NAMALWA (cell line): ENCODE data around the gene STK32C.
A peak's percentile ranks its signal among the peaks of the same experiment; 100 is the strongest.

Experiments
- DNase-seq: peaks from one replicate; pipeline ENCODE4 v3.0.0-alpha.2; 2015; ENCODE audit warnings: low spot score

STK32C gene

DNA sequence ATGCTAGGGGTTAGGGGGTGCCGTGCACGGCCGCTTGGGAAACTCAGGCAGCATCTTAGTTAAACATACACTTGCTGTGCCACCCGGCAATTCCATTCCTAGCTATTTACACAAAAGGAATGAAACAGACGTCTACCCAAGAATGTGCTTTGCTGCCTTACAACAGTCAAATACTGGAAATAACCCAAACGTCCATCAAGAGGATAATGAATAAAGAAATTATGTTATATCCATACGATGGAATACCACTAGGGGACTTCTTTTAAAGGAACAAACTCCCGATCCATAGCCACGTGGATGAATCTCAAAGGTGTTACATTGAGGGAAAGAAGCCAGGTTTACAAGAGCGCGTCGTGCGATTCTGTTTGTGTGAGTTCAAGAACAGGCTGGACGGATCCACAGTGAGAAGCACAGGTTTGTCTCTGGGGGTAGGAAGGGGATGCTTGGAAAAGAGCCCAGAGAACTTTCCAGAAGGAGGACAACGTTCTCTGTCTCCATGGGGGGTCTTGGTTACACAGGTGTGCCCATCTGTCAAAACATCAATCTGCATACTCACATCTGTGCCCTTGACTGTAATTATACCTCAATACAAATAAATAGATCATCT, 41.8 kb downstream of the STK32C start:
- DNase-seq: no peak

DNA sequence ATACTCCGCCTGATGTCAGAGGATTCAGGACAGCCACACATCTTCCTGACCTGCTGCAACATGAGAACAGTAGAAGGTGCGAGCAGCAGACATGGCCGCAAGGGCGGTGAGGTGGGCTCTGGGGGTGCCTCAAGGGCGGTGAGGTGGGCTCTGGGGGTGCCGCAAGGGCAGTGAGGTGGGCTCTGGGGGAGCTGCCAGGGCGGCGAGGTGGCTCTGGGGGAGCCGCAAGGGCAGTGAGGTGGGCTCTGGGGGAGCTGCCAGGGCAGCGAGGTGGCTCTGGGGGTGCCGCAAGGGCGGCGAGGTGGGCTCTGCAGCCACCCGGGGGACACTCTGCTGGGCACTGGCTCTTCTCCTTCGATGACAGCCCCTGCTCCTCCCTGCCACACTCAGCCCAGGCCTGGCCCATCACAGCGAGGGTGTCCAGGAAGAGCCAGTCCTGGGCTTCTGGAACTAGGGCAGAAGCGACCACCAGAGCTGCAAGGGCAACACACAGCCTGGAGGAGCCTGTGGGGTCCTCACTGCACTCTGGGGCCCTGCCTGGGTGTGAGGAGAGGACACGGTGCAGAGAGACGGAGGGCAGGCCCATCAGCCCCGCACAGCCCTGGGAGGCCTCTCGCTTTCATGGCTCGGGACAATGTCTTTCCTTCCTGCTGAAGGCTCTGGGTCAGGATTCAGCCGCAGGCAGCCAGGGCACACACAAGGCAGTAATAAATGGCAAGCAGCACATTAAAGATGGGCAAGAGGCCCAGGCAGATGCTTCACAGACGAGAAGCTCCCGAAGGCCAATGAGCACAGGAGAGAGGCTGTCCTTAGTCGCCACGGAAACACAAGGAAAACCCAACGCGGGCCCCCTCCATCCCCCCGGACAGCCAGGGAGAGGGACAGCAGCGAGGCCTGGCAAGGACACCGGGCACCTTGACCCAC, 42.5 kb downstream of the STK32C start:
- DNase-seq: no peak

DNA sequence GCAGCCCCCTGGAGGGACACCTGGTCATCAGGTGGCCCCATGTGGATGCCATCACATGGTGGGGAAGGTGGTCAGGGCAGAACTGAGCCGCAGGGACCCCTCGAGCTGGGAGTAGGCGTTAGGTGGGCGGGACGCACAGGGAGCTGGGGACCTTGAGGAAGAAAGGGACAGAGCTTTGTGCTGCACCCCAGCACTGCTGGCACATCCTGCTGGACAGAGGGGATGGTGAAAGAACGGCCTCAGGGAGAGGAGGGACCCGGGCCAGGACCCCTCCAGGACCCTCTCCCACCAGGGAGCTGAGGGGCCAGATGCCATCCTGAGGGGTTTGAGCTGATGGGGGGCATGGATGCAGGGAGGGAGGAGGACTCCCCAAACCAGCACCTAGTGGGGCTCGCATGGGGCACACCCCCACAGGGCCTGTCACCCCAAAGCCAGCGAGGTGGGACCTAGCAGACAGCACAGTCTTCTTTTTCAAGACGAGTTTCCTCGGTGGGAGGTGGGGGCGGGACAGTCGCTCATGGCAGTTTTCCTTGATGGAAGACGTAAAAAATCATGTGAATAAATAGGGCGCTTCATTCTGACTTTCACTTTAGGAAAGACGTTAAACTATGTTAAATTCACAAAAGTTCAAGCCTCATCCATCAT, 43.3 kb downstream of the STK32C start:
- no peak for DNase-seq

DNA sequence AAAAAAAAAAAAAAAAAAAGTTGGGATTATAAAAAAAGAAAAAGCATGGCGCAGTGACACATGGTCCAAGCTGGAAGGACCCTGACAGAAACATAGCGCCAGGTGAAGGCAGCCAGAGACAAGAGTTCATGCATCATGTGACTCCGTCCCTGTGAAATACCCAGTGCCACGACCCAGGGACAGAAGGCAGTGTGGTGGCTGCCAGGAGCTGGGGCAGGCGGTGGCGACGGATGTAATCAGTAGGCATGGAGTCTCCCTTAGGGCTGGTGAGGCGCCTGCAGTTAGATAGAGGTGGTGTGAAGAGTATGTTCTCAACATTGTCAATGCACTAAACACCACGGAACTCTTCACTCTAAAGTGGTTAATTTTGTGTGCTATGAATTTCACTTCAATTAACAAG, 43.9 kb downstream of the STK32C start:
- DNase-seq: no peak

DNA sequence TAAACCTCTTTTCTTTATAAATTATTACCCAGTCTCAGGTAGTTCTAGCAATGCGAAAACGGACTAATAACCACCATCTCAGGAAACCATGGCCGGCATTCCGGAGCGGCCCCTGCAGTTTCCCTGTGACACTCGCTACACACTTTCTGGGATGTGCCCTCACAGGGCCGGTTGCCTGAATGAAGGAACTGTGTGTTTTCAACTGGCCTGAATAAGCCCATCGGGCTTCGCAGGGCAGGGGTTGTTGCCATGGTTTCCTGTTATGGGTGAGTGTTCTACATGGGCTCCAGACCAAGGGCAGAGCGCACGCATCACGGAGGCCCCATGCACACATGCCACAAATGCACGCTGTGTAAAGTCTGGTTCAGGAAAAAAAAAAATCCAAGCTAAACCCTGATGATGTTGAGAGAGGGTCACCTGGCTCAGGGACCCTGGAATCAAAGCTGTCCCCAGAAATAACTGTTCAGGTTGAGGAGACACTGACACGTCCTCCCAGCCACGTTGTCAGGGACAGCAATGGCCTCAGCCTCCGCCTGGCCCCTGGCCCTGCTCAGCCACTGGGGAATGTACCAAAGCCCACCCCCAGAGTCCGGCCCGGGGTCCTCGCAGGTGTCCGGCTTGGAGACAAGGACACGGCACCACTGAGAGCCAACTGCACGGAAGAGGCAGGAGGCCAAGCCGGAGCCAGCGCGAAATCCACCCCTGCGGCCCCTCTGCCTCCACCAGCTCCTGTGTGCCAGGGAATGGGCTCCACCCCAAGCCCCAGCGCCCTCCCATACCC, 47.9 kb downstream of the STK32C start:
- no peak for DNase-seq

DNA sequence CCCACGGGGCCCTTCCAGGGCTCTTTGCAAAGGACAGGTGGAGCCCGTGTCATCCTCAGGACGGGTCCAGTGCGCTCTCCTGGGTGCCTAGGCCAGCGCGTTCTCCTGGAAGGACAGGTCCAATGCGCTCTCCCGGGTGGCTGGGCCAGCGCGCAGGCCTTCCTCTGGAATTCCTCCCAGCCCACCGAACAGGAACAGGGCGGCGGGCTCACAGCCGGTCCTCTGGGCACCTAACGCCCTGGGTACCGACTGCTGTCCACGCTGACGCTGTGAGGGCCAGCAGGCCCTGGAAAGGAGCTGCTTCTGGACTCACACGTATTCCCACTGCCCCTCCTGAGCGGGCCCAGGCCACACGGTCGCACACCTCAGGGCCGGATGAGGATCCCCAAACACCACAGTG, 49.3 kb downstream of the STK32C start:
- no peak for DNase-seq

DNA sequence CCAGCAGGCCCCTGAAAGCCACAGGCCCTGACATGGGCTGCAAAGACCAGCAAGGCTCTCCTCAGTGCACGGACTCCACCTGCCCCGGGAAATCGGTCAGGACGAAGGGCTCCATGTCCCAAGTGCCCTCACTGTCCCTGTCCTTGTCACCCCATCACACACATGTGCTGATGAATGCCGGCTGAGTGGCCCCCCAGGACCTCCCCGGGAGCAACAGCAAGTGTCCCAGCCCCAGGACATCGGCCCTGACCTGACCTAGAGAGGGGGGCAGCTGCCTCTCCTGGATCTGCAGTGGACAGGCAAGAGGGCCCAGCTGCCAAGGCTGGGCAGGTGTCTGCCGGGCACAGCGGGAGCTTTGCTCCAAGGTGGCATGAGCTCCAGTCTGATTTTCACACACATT, 49.8 kb downstream of the STK32C start:
- no peak for DNase-seq

DNA sequence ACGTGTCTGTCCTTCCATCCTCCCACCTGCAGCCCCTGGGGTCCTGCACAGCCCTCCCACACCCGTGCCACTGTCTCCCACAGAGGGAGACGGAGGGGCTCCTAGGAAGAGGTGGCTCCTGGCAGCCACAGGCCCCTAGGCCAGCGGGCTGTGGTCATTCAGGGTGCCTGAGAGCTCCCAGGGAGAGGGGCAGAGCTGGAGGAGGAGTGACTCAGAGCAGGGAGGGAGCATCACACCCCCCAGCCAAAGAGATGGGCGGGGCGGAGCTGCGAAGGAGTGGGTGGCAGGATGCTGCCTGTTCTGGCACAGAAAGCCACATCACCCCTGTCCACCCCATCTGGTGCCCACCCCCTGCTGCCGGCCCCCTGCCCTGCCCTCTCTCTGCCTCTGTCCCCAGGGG, 50.5 kb downstream of the STK32C start:
- no peak for DNase-seq

DNA sequence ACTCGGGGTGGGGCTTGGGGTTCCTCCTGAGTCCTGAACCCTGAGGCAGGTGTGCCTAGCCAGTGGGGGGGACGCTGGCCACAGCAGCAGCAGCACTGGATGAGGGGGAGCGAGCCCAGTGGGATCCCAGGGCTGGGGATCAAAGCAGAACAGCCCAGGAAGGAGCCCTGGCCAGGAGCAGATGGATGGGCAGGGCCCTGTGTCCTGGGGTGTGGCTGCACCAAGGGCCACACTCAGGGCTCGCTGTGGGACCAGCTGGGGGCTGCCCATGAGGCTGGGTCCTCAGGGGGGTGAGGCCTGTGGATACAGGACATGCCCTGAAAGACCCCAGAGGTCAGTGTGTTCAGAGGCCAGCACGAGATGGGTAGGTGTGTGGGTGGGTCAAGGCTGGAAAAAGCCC, 50.9 kb downstream of the STK32C start:
- no peak for DNase-seq

DNA sequence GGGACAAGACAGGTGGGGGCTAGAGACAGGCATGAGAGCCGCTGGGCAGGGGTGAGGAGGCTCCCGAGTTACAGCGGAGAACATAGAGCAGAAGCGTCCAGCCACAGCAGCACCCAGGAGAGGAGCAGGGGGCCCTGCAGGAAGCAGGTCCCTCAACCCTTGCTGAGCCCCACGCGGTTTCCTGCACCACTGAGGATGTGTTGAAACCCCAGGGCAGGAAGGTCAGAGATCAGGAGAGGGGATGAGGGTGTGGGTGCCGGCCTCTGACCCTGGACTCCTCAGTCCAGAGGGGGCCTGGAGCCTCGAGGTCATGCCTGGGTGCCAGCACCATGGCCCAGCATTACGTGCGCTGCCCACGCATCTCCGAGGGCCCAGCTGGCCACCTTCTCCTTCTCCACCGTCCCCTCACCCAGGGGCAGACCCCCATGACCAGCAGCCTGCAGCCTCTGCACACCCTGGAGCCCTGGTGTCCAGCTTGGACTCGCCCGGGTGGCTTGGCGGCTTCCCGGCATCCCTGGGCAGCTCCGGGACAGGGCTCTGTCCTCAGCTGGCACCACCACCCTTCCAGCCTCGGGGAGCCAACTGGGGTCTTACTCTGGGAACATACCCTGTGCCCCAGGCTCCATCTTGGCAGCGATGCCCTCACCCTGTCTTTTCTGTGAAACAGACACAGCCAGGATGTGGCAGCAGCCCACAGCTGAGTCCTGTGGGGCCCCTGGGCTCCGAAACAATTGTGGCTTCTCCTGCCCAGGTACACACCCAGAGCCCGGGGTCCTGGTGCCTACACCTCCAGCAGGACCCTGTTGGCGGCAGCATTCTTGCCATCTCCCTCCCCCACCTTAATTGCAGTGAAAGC, 52.0 kb downstream of the STK32C start:
- no peak for DNase-seq

DNA sequence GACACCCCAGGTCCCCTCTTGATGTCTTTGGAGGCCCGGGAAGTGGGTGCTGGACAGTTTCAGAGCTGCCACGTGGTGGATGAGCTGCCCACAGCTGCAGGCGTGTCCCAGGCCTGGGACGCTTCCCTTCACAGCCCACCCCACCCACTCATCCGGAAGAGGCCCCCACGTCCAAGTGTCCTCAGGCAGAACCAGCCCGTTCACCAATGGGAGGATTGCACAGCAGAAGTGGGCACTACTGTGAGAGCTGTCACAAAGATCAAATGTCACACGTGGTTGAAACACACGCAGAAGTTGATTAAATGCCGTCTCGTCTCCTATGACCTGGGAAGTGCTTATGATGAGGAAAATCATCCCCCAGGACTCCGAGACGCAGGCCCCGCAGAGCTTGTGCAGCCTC, 52.9 kb downstream of the STK32C start:
- DNase-seq: no peak

DNA sequence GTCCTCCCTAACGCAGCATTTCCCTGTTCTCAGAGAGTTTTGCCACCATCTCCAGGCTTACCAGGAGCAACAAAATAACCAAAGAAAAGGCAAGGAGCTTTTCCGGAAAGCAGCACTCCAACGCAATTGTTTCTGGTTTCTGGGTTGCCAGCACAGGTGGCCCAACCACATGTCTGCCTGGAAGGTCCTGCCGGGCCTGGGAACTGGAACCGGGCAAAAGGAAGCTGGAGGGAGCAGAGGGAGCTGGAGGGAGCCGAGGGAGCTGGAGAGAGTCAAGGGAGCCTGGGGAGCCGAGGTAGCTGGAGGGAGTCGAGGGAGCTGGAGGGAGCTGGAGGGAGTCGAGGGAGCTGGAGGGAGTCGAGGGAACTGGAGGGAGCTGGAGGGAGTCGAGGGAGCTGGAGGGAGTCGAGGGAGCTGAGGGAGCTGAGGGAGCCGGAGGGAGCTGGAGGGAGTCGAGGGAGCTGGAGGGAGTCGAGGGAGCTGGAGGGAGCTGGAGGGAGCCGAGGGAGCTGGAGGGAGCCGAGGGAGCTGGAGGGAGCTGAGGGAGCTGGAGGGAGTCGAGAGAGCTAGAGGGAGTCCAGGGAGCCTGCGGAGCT, 54.6 kb downstream of the STK32C start:
- no peak for DNase-seq

DNA sequence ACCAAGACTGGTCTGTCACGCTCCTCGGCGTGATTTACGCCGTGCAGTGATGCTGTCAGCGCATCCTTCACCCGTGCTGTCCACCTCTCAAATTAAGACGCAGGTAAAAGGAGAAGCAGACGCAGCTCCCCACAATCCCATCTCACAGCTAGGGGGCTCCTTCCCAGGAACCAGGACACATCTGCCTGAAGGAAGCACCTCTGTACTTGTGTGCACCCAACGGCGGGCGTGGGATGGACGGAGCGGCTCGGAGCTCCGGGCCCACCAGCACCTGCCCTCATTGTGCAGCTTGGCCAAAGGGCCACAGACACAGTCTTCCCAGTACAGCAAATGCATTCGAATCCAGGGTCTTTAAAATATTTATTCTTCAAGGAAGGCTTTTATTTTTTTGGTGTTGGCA, 55.3 kb downstream of the STK32C start:
- no peak for DNase-seq

DNA sequence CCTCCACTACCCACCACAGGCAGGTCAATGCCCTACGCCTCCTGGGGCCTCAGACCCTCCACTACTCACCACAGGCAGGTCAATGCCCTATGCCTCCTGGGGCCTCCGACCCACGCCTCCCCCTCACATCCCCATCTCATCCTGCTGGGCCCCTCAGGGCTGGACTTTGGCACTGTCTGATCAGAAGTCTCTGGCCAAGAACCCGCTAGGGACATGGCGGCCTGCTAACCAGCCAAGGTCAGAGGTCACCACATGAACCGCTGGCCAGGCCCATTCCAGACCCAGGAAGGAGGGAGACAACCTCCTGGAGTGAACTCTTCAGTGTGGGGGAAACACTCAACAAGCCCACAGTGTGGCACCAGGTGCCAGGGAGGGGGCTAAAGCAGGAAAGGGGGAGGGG, 55.8 kb downstream of the STK32C start:
- no peak for DNase-seq

DNA sequence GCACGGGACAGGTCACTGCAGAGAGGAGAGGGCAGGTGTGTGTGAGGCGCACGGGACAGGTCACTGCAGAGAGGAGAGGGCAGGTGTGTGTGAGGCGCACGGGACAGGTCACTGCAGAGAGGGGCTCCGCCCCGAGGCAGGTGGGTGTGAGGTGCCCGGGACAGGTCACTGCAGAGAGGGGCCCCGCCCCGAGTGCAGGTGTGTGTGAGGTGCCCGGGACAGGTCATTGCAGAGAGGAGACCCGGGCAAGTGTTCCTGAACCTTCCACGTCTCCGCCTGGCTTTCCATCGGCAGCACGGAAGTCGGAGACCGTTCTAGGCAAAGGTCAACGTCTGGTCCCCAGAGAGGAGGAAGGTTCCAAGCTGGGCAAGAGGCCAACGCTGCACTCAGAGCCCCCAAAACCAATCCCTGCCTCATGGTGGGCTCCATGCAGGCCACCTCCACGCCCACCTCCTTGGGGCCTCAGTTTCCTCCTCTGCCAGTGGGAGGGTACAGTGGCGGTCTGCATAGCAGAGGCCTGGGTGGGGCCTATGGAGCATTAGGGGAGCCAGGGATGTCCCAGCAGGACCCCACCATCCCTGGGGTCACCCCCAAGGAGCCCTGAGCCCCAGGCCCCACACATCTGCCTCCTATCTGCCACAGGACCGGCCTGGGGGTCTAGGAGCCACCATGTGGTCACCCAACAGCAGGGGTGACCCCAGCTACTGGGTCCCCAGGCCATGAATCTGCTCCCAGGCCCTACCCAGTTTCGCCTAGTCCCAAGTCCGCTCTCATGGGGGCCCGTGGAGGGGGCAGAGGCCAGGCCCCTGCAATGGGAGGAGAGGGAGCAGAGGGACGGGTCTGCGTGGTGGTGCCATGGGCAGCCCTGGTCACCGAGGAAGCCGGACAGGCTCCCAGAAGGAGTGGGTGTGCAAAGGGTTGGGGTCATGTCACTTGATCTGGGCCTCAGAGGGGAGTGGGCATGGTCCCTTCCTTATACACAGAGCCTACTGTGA, 57.0 kb downstream of the STK32C start:
- DNase-seq: no peak

DNA sequence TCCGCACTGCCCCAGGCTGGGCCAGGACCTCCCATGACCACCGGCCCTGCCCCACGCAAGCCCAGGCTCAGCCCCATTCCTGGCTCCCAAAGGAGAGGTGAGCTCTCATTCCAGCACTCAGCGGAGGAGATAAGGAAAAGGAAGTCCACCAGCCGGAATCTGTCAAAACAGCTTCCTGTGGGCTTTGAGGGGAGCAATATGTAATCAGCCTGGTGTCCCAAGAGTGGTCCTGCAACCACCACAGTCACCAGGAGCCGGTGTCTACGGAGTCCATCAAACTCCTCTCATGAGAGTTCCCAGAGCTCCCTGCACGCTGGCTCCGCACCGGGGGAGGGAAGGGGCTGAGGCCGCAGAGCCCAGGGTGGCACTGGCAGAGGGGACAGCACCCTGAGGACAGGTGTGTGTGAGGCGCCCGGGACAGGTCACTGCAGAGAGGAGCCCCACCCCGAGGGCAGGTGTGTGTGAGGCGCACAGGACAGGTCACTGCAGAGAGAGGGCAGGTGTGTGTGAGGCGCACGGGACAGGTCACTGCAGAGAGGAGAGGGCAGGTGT, 57.9 kb downstream of the STK32C start:
- no peak for DNase-seq

DNA sequence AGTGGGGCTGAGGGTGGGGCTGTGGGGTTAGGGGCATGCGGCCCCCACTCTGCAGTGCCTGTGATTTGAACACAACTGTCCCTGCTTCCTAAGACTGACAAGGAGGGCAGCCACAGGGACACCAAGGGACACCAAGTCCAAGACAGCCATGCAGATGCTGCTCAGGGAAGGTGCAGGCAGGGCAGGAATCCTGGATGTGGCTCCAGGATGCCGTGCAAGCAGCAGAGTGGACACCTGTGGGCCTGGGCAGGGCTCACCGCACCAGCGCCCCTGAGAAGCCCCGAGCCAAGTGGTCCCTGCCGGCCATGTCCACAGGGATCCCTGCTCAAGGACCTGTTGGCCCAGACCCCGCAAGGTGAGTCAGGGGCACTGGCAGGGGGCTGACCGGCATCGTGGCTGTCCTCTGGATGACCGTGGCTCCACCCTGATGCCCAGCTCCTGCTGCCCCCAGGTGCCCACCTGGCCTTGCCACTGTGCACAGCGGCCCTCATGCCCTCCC, 58.5 kb downstream of the STK32C start:
- DNase-seq: no peak

DNA sequence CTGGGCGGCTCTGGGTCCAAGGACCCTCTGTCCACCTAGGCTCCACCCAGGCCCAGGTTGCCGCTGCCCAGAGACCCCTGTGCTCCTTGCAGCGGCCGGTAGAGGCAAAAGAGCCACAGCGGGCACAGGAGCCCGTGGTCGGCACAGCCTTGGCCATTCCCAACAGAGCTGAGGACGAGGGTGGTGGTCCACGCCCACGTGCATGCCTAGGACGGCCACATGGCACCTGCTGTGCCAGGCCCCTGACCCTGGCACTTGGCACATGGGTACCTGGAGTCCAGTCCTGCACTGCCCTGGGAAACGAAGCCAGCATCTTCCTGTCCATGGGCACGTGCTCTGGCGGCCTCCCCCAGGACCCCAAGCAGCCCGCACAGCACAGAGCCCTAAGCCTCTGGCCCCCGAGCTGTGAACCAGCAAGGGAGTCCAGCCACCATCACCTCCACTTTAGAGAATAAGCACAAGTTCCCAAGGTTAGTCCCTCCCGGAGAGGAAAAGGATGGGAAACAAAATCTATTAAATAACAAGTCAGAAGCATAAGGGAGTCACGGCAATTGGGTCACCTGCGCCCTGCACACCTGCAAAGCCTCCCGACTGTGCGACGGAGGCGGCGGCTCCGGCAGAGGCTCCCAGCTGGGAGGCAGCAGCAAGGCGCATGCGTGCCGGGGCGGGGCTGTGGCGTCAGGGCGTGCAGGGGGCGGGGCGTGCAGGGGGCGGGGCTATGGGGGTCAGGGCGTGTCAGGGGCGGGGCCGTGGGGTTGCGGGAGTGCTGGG, 59.1 kb downstream of the STK32C start:
- DNase-seq: peak; percentile 70
